Measurements from ENCODE around the gene IGFBP5.

- TF ChIP-seq, protein P1, sequence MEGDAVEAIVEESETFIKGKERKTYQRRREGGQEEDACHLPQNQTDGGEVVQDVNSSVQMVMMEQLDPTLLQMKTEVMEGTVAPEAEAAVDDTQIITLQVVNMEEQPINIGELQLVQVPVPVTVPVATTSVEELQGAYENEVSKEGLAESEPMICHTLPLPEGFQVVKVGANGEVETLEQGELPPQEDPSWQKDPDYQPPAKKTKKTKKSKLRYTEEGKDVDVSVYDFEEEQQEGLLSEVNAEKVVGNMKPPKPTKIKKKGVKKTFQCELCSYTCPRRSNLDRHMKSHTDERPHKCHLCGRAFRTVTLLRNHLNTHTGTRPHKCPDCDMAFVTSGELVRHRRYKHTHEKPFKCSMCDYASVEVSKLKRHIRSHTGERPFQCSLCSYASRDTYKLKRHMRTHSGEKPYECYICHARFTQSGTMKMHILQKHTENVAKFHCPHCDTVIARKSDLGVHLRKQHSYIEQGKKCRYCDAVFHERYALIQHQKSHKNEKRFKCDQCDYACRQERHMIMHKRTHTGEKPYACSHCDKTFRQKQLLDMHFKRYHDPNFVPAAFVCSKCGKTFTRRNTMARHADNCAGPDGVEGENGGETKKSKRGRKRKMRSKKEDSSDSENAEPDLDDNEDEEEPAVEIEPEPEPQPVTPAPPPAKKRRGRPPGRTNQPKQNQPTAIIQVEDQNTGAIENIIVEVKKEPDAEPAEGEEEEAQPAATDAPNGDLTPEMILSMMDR (conservative IDR thresholded peaks at IDR 0.05; ENCODE audit: low read depth, low read length), result no peak
- TF ChIP-seq EZH2 (IDR thresholded peaks at IDR 0.05; ENCODE audit: low read length, unreplicated experiment), result no peak
Observed at GRCh38 chr2:216657980-216658379, 37.4 kb downstream of the IGFBP5 start.

Measured in PC-3 (cell line).